ENCODE measurements around the gene LUC7L2.
"Not testable (repeated sequence)": the region's sequence is repeated elsewhere in the genome, so short reads cannot be mapped to it uniquely, and the experiment has no call there.

Gene LUC7L2

DNA sequence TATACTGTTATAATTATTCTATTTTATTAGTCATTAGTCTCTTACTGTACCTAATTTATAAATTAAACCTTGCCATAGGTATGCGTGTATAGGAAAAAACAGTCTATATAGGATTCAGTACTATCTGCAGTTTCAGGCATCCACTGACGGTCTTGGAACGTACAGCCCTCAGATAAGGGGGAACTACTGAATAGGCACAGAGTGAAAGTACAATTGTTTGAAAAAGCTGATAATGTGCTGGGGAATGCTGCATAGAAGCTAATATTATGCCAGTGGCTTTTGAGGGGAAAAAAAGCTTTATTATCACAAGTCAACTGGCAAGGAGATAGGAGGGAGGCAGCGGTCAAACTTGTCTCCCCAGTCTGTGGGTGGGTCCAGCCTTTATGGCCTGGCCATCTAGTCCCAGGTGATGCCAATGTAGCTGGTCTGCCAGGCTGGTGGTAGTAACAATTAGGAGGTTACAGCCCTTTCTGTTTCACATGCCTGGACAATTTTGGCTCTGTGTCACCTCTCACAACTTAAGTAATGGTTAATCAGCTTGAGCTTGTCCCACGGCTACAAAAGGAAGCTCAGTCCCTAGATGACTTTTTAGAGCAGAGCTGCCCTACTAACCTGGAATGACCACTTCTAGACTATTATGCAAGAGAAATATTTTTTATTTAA lies 26.9 kb upstream of the LUC7L2 start:
- DNase-seq (ENCODE audit: low read depth, low spot score), result no peak
- H3K27ac ChIP-seq, result no peak overlapping the region
- no peak overlapping the region for H3K4me3 ChIP-seq
- H3K36me3 ChIP-seq (ENCODE audit: insufficient read depth, low read length), result no peaks in the 10 kb centered on the region
- H3K9me3 ChIP-seq (ENCODE audit: low read depth, low read length), result no peaks in the 10 kb centered on the region
- no peak for TF ChIP-seq POLR2AphosphoS5 (IDR thresholded peaks at IDR 0.05; ENCODE audit: borderline replicate concordance, low read depth, low read length)
- no peak for TF ChIP-seq EZH2 (IDR thresholded peaks at IDR 0.05)
- TF ChIP-seq FOXP2 (optimal IDR thresholded peaks at IDR 0.05; ENCODE audit: control extremely low read depth, extremely low read length, insufficient read depth), result no peak
- no peak overlapping the region for H3K9ac ChIP-seq (ENCODE audit: insufficient read length)

DNA sequence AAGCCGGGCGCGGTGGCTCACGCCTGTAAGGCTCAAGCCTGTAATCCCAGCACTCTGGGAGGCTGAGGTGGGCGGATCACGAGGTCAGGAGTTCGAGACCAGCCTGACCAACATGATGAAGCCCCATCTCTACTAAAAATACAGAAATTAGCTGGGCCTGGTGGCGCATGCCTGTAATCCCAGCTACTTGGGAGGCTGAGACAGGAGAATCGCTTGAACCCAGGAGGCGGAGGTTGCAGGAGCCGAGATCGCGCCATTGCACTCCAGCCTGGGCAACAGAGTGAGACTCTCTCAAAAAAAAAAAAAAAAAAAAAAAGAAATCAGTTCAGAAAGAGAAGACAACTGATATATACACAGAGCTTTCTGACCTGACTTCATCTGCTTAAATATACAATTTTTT lies 26.3 kb upstream of the LUC7L2 start:
- not testable (repeated sequence) for H3K27ac ChIP-seq; H3K9ac ChIP-seq (ENCODE audit: insufficient read length); H3K36me3 ChIP-seq (ENCODE audit: insufficient read depth, low read length); H3K9me3 ChIP-seq (ENCODE audit: low read depth, low read length); H3K4me3 ChIP-seq; DNase-seq (ENCODE audit: low read depth, low spot score)

DNA sequence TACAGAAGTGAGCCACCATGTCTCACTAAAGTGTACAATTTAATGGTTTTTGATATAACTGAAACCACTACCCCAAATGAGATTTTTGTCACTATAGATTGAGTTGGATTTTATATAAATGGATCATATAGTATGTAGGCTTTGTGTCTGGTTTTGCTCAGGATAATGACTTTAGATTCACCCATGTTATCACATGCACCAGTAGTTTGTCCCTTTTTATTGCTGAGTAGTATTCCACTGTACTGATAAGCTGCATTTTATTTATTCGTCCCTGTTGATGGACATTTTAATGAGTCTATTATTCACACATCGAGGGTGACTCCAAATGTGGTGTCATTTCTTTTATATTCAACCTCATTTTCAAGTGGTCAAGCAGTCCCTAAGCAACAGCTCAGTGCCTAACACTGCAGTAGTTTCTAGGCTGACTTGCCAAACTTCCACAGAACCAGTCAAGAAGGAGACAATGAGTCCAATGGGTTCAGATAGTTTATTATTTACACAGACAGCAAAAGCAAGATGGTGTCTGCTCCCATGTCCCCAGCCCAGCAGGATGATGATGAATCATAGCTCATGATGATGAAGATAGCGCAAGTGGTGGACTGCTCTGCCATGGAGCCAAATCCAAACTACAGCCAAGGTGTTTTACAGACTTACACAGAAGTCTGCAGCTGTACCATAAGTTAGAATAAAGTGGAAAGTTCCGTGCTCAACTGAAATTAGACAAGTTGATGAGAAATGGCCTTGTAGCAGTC lies 25.1 kb upstream of the LUC7L2 start:
- no peak for TF ChIP-seq FOXP2 (optimal IDR thresholded peaks at IDR 0.05; ENCODE audit: control extremely low read depth, extremely low read length, insufficient read depth)
- TF ChIP-seq EZH2 (IDR thresholded peaks at IDR 0.05), result no peak
- TF ChIP-seq POLR2AphosphoS5 (IDR thresholded peaks at IDR 0.05; ENCODE audit: borderline replicate concordance, low read depth, low read length), result no peak

DNA sequence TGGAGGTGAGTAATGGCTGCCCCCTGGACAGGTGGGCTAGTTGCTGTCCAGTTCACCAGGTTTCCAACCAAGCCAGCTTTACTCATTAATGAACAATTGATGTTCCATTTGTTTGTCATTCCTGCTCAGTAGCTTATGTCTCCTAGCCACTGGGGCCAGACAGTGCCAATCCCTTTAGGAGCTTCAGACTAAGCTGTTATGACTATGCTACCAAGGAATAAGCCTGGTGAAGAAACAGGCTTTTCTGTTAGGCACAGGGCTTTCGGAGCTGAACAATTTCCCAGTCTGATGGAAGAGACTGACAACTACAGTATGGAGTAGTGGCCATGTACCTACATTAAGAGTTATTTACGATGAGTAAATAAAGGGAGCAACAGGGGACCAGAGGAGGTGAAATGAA lies 20.7 kb upstream of the LUC7L2 start:
- peak overlapping the region; percentile 26; the same call in 1 of the 2 replicates for H3K27ac ChIP-seq
- no peak overlapping the region for H3K4me3 ChIP-seq

More for the DNA sequence above, 25.1 kb upstream of the LUC7L2 start:
- no peak overlapping the region for H3K9ac ChIP-seq (ENCODE audit: insufficient read length)
- no peaks in the 10 kb centered on the region for H3K36me3 ChIP-seq (ENCODE audit: insufficient read depth, low read length)
- DNase-seq (ENCODE audit: low read depth, low spot score), result no peak
- no peak overlapping the region for H3K27ac ChIP-seq
- no peak overlapping the region for H3K4me3 ChIP-seq
- no peaks in the 10 kb centered on the region for H3K9me3 ChIP-seq (ENCODE audit: low read depth, low read length)

DNA sequence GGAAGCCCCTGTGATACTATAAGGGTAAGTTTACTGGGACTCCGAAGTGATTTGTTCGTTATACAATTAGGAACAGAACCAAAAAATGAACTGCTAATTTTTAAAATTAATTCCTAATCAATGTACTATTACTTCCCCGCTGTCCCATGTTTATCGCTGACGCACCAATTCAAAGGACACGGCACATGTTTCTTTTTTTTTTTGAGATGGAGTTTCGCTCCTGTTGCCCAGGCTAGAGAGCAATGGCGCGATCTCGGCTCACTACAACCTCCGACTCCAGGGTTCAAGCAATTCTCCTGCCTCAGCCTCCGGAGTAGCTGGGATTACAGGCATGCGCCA lies 20.0 kb upstream of the LUC7L2 start:
- no peak overlapping the region for H3K9ac ChIP-seq (ENCODE audit: insufficient read length)
- DNase-seq (ENCODE audit: low read depth, low spot score), result no peak
- peak overlapping the region; percentile 86 for H3K4me3 ChIP-seq
- H3K9me3 ChIP-seq (ENCODE audit: low read depth, low read length), result no peaks in the 10 kb centered on the region
- no peaks in the 10 kb centered on the region for H3K36me3 ChIP-seq (ENCODE audit: insufficient read depth, low read length)
- TF ChIP-seq FOXP2 (optimal IDR thresholded peaks at IDR 0.05; ENCODE audit: control extremely low read depth, extremely low read length, insufficient read depth), result no peak
- no peak for TF ChIP-seq POLR2AphosphoS5 (IDR thresholded peaks at IDR 0.05; ENCODE audit: borderline replicate concordance, low read depth, low read length)
- no peak for TF ChIP-seq EZH2 (IDR thresholded peaks at IDR 0.05)
- peak overlapping the region; percentile 99 for H3K27ac ChIP-seq

More for the DNA sequence above, 20.7 kb upstream of the LUC7L2 start:
- DNase-seq (ENCODE audit: low read depth, low spot score), result no peak
- no peaks in the 10 kb centered on the region for H3K9me3 ChIP-seq (ENCODE audit: low read depth, low read length)
- TF ChIP-seq EZH2 (IDR thresholded peaks at IDR 0.05), result no peak
- TF ChIP-seq POLR2AphosphoS5 (IDR thresholded peaks at IDR 0.05; ENCODE audit: borderline replicate concordance, low read depth, low read length), result no peak
- TF ChIP-seq FOXP2 (optimal IDR thresholded peaks at IDR 0.05; ENCODE audit: control extremely low read depth, extremely low read length, insufficient read depth), result no peak
- H3K9ac ChIP-seq (ENCODE audit: insufficient read length), result no peak overlapping the region
- no peaks in the 10 kb centered on the region for H3K36me3 ChIP-seq (ENCODE audit: insufficient read depth, low read length)

DNA sequence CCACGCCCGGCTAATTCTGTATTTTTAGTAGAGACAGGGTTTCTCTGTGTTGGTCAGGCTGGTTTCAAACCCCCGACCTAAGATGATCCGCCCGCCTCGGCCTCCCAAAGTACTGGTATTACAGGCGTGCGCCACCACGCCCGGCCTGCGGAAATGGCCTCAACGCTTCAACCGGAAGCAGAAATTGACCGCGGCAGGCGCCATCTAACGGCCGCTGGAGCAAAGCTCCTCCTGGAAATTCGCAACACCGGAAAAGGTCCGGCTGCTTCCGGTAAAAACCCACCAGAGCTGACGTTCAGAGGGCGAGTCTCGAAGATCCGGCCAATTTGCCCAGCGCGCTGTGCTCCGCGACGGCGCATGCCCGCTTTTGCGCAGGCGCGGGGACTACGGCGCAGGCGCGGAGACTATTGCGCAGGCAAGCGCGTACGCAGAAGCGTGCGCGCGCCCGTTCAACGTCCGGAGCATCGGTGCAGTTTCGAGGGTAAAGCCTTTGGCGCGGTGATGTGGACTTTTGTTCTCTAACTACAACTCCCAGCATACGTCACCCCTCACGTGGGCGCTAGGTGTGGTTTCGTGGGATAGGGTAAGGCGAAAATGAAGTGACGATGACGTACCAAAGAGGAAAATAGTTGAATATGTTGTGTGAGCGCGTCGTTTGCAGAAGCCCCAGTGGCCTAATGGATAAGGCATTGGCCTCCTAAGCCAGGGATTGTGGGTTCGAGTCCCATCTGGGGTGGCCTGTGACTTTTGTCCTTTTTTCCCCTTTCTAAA lies 19.5 kb upstream of the LUC7L2 start:
- TF ChIP-seq POLR2AphosphoS5 (IDR thresholded peaks at IDR 0.05; ENCODE audit: borderline replicate concordance, low read depth, low read length), result peak; percentile 85
- no peak for TF ChIP-seq EZH2 (IDR thresholded peaks at IDR 0.05)
- peak; percentile 11 for TF ChIP-seq FOXP2 (optimal IDR thresholded peaks at IDR 0.05; ENCODE audit: control extremely low read depth, extremely low read length, insufficient read depth)
- no peaks in the 10 kb centered on the region for H3K36me3 ChIP-seq (ENCODE audit: insufficient read depth, low read length)
- DNase-seq (ENCODE audit: low read depth, low spot score), result peak; percentile 100
- H3K9me3 ChIP-seq (ENCODE audit: low read depth, low read length), result no peaks in the 10 kb centered on the region
- H3K27ac ChIP-seq, result peak overlapping the region; percentile 99
- H3K4me3 ChIP-seq, result peak overlapping the region; percentile 86
- H3K9ac ChIP-seq (ENCODE audit: insufficient read length), result peak overlapping the region; percentile 97

DNA sequence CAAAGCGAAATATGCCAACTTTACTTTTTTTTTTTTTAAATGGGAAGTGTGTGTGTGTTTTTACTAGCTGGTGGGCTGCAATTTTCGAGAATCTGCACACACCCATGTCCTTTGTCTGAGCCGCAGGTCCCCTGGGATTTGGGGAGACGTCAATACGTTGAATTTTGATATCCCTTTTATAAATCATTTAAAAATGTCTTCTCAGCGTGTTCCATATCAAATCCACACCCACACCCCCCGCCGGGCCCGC lies 19.0 kb upstream of the LUC7L2 start:
- Histone ChIP-seq H3K36me3 (ENCODE audit: insufficient read depth, low read length) (no peaks in the 10 kb centered on the region), H3K27ac (peak overlapping the region; percentile 99), H3K9me3 (ENCODE audit: low read depth, low read length) (no peaks in the 10 kb centered on the region), H3K4me3 (peak overlapping the region; percentile 86), H3K9ac (ENCODE audit: insufficient read length) (peak overlapping the region; percentile 97)
- no peak for DNase-seq (ENCODE audit: low read depth, low spot score)
- TF ChIP-seq EZH2 (IDR thresholded peaks at IDR 0.05) (no peak), POLR2AphosphoS5 (IDR thresholded peaks at IDR 0.05; ENCODE audit: borderline replicate concordance, low read depth, low read length) (no peak), FOXP2 (optimal IDR thresholded peaks at IDR 0.05; ENCODE audit: control extremely low read depth, extremely low read length, insufficient read depth) (no peak)

DNA sequence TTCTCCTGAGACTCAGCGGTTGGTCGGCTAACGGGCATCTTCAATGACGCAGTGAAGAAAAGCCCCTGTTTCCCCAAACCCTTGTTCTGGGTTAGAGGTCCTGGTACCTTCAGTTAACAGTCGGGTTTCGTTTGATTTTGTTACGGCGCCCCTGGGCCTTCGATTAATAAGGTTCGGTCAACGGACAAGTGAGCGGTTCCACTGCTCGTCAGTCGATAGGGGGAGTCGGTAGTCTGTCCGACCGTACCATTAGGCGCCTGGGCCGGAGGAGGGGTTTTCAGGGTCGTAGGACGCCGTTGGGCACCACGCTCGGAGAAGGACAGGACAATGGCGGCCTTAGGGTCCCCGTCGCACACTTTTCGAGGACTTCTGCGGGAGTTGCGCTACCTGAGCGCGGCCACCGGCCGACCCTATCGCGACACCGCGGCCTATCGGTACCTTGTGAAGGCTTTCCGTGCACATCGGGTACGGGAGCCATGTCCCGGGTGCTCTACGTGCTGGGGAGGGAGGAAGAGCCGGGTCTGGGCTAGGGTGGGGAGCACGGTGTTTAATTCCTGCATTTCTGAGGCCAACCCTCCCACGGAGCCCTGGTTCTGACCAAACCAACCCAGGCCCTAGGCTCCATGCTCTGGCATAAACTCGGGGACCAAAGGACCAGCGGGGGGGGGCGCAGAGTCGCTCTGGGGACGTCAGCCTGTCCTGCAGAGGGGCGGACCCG lies 18.5 kb upstream of the LUC7L2 start, which contains the start of gene FMC1:
TSS of gene FMC1 (plus strand) at position 280 of the 718 bp plus-strand sequence. CDS start at position 328, 48 bp downstream.
- peak; percentile 76 for DNase-seq (ENCODE audit: low read depth, low spot score)
- peak within 1 kb of the TSS; percentile 97 for H3K9ac ChIP-seq (ENCODE audit: insufficient read length)
- H3K36me3 ChIP-seq (ENCODE audit: insufficient read depth, low read length), result no peaks in the 10 kb centered on the region
- peak within 1 kb of the TSS; percentile 86 for H3K4me3 ChIP-seq
- TF ChIP-seq FOXP2 (optimal IDR thresholded peaks at IDR 0.05; ENCODE audit: control extremely low read depth, extremely low read length, insufficient read depth) (no peak), EZH2 (IDR thresholded peaks at IDR 0.05) (no peak), POLR2AphosphoS5 (IDR thresholded peaks at IDR 0.05; ENCODE audit: borderline replicate concordance, low read depth, low read length) (peak; percentile 74)
- peak within 1 kb of the TSS; percentile 99 for H3K27ac ChIP-seq
- no peaks in the 10 kb centered on the region for H3K9me3 ChIP-seq (ENCODE audit: low read depth, low read length)
